Common myeloid progenitor, CD34-positive (primary cell): Measurements from ENCODE around the gene DPH6.

Experiments used
- CTCF ChIA-PET: fragments of 350-600 bp; sonication (Branson Sonifier 250); formaldehyde crosslinking; loops from one replicate; lab custom pipeline; 2021; ENCODE audit warnings: antibody characterized with exemption; lab: Charles Lee
- POLR2A ChIA-PET: fragments of 350-600 bp; sonication (Branson Sonifier 250); formaldehyde crosslinking; loops from one replicate; lab custom pipeline; 2021; ENCODE audit warnings: antibody characterized with exemption; lab: Charles Lee
- DNase-seq, 3 donors: peaks; one replicate each; pipeline versions ENCODE4 v3.0.0 to v3.0.0-alpha.2; 2013
- H3K27ac ChIP-seq, 2 experiments: 1 replicate in 1 of 2; 2 replicates in 1 of 2; pipeline ENCODE4 v1.7.0; 2013; ENCODE audit warnings: inconsistent platforms in 2 of 2, low read length in 2 of 2, mild to moderate bottlenecking in 2 of 2, low read depth in 1 of 2, moderate library complexity in 1 of 2; ENCODE audit not compliant: severe bottlenecking in 2 of 2, insufficient read depth in 1 of 2, poor library complexity in 1 of 2
- H3K27me3 ChIP-seq, 5 experiments: replicated peaks in 2 of 5; 1 replicate in 3 of 5; 2 replicates in 2 of 5; pipeline versions ENCODE4 v1.6.1 to v1.7.0; 2013; ENCODE audit warnings: low read length in 4 of 5, mild to moderate bottlenecking in 2 of 5, moderate library complexity in 2 of 5, inconsistent platforms in 1 of 5; ENCODE audit not compliant: insufficient read depth in 5 of 5, control insufficient read depth in 4 of 5
- H3K36me3 ChIP-seq, 4 experiments: 1 replicate in 2 of 4; 2 replicates in 2 of 4; pipeline versions ENCODE4 v1.6.1 to v1.7.0; 2013; ENCODE audit warnings: low read length in 3 of 4, control low read depth in 1 of 4, mild to moderate bottlenecking in 1 of 4; ENCODE audit not compliant: control insufficient read depth in 4 of 4, insufficient read depth in 4 of 4
- H3K4me1 ChIP-seq, 4 experiments: 1 replicate in 3 of 4; 2 replicates in 1 of 4; pipeline versions ENCODE4 v1.6.1 to v1.7.1; 2013; ENCODE audit warnings: low read length in 3 of 4, mild to moderate bottlenecking in 3 of 4, control low read depth in 1 of 4, inconsistent platforms in 1 of 4, moderate library complexity in 1 of 4; ENCODE audit not compliant: control insufficient read depth in 4 of 4, insufficient read depth in 4 of 4; ENCODE audit errors: control extremely low read depth in 1 of 4
- H3K4me3 ChIP-seq, 7 experiments: 1 replicate in 4 of 7; 2 replicates in 3 of 7; pipeline versions ENCODE4 v1.5.1 to v1.7.0; 2013; ENCODE audit warnings: mild to moderate bottlenecking in 7 of 7, low read length in 6 of 7, moderate library complexity in 6 of 7, inconsistent platforms in 2 of 7, low read depth in 2 of 7, control low read depth in 1 of 7; ENCODE audit not compliant: insufficient read depth in 4 of 7, control insufficient read depth in 1 of 7; ENCODE audit errors: extremely low read depth in 1 of 7
- H3K9me3 ChIP-seq, 5 experiments: 1 replicate in 4 of 5; 2 replicates in 1 of 5; pipeline versions ENCODE4 v1.6.1 to v1.7.1; 2013; ENCODE audit warnings: low read length in 4 of 5, mild to moderate bottlenecking in 2 of 5, inconsistent platforms in 1 of 5, low read depth in 1 of 5, moderate library complexity in 1 of 5; ENCODE audit not compliant: control insufficient read depth in 4 of 5, insufficient read depth in 2 of 5; ENCODE audit errors: control extremely low read depth in 1 of 5
- WGBS: methylation state at CpG from one replicate; pipeline ENCODE4 v1.1.5; 2013; ENCODE audit not compliant: insufficient coverage; 5-methylcytosine and 5-hydroxymethylcytosine counted together

Gene DPH6

DNA sequence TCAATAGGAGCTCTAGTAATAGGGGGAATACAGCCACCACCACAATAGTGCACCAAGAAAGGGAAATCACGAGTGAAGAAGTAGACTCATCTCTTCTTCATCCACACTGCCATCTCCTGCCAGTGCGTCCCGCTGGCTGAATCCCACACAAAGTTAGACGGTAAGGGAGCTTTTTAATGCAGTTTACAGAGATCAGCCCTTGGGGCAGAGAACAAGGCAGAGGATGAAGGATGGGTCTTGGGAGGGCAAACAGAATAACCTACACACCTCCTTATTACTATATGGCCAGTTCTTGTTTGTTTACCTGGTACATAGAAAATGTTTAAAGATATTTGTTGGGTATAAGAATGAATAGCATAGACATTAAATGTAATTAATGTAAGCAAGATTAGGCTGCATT is 11.0 kb upstream of the DPH6 start:
- Histone ChIP-seq H3K9me3 (no peaks in the 10 kb centered on the region), H3K4me1 (no peaks in the 10 kb centered on the region), H3K27ac (no peak overlapping the region), H3K4me3 (no peak overlapping the region), H3K36me3 (no peaks in the 10 kb centered on the region), H3K27me3 (no peaks in the 10 kb centered on the region)
- 100% methylated on average over 3 of the region's 4 CpGs for WGBS
- ChIA-PET POLR2A (no interaction called here), CTCF (no interaction called here)
- DNase-seq = no peak

DNA sequence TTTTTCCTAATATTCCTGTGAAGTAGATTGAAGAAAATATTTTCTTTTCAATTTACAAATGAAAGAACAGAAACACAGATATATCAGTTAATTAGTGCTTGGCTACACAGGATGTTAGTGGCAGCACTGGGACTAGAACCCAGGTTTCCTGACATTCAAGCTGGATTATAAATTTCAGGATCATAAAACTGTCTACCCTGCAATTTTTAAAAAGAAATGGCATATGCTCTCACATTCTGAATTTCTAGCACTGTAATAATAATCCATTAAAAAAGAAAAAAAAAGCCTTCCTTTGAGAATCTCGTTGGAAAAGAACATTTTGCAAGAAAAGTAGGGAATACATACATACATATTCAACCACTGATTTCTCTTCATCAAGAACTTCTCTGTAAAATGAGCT is 9.3 kb upstream of the DPH6 start:
- CTCF ChIA-PET = no interaction called here
- no peak overlapping the region for H3K27ac ChIP-seq
- POLR2A ChIA-PET = no interaction called here
- no peaks in the 10 kb centered on the region for H3K36me3 ChIP-seq
- no peaks in the 10 kb centered on the region for H3K4me1 ChIP-seq
- H3K4me3 ChIP-seq = no peak overlapping the region
- DNase-seq = no peak
- WGBS = no CpG with 5 or more reads among the region's 1 CpG
- H3K27me3 ChIP-seq = no peaks in the 10 kb centered on the region
- H3K9me3 ChIP-seq = no peaks in the 10 kb centered on the region

DNA sequence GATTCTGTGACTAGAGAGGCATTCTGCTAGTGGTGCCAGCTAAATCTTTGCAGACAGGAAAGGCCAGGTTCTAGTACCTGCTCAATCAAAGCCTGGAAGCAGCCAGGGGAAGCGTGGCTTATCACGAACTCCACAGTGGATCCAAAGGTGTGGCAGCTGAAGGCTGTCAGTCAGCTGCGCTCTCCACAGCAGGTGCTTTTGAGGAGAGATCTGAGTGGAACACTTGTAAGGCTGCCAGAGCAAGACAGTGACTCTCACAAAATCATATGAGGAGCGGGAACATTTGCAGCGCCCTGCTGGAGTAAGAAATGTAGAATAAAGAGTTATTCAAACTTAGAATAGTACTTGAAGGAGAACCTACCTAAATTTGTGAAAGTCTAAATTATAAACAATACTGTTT is 5.0 kb upstream of the DPH6 start:
- H3K4me1 ChIP-seq = peaks cover 0 to 9% (median 6%) of the 10 kb centered on the region in 4 experiments
- DNase-seq = no peak
- H3K9me3 ChIP-seq = no peaks in the 10 kb centered on the region
- ChIA-PET POLR2A (interaction anchor here (0.5 kb wide), 1 partner anchor 38 kb away, joined by 4 read pairs; no protein-coding TSS in a partner anchor), CTCF (no interaction called here)
- H3K27me3 ChIP-seq = no peaks in the 10 kb centered on the region
- H3K27ac ChIP-seq = no peak overlapping the region
- WGBS = 95% methylated on average over 3 of the region's 5 CpGs
- peaks cover 0 to 2% (median 0%) of the 10 kb centered on the region in 4 experiments for H3K36me3 ChIP-seq
- H3K4me3 ChIP-seq = no peak overlapping the region

DNA sequence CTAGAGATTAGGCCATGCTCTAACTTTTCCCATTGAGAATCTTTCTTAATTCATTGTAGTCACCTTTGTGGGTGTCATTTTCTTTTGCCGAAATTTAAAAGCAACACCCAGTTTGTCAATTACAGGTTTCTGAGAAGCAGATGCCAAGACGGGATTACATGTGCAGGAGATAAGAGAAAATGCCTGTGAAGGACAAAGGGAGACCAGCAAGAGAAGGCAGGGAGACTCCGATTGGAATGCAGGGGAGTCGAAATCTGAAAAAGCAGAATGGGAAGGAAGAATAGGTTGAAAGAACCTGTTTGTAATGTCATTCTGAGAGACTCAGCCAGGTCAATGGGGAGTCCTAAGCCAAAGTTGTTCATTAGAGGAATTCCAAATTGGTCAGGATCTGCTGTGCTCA is 3.6 kb upstream of the DPH6 start:
- Histone ChIP-seq H3K27me3 (no peaks in the 10 kb centered on the region), H3K4me1 (peaks cover 3 to 18% (median 15%) of the 10 kb centered on the region in 4 experiments), H3K36me3 (peaks cover 0 to 2% (median 0%) of the 10 kb centered on the region in 4 experiments), H3K27ac (no peak overlapping the region), H3K9me3 (no peaks in the 10 kb centered on the region), H3K4me3 (no peak overlapping the region)
- no peak for DNase-seq
- POLR2A ChIA-PET = no interaction called here
- CTCF ChIA-PET = no interaction called here
- WGBS = 100% methylated on average over 4 of the region's 4 CpGs

DNA sequence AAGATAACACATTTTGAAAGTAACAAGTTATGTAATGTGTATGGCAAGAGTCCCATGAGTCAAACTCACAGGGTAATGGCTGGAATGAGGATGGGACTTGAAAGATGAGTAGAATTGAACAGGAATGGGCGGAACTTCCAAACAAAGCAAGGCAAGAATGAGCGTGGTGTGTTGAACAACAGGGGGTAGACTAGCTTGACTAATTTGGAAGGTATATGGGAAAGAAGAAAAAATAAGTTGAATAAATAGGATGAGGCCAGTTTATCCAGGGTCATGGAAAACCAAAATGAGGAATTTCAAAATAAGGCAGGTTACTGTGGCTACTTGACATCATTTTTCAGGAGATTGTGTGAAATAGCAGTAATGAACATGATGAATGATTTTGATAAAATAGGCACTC is 2.5 kb upstream of the DPH6 start:
- Histone ChIP-seq H3K4me1 (peaks cover 3 to 20% (median 16%) of the 10 kb centered on the region in 4 experiments), H3K4me3 (no peak overlapping the region), H3K27me3 (no peaks in the 10 kb centered on the region), H3K9me3 (no peaks in the 10 kb centered on the region), H3K36me3 (peaks cover 0 to 2% (median 0%) of the 10 kb centered on the region in 4 experiments), H3K27ac (no peak overlapping the region)
- ChIA-PET CTCF (no interaction called here), POLR2A (no interaction called here)
- no peak for DNase-seq
- WGBS = 87% methylated on average over 2 of the region's 2 CpGs

DNA sequence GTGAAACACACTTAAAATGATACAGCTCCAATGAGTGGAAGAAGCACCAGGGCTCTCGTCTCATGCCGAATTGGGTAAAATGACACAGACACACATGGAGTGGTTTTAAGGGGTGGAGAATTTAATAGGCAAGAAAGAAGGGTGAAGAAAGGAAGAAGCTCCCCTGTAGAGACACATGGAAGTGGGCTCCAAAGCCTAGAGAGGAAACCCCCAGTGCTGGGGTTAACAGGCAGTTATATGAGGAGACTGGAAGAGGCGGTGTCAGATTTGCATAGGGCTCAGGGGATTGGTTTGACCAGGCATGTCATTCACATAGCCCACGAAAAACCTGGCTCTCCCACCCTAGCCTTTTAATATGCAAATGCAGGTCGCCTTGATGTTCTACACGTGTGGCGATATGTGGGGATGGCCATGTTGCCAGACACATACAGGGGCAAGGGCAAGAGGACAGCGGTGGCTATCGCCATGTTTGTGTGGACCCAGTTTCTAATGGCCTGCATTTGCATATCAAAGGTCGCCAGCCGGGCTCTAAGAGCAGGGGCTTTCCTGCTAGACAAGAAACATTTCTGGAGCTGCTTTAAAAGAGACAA is 1.9 kb upstream of the DPH6 start:
- ChIA-PET CTCF (interaction anchor here (0.6 kb wide), 1 partner anchor 25 kb away, joined by 3 read pairs; no protein-coding TSS in a partner anchor), POLR2A (no interaction called here)
- 98% methylated on average over 11 of the region's 11 CpGs for WGBS
- Histone ChIP-seq H3K27me3 (no peaks in the 10 kb centered on the region), H3K27ac (no peak overlapping the region), H3K36me3 (peaks cover 0 to 2% (median 0%) of the 10 kb centered on the region in 4 experiments), H3K9me3 (no peaks in the 10 kb centered on the region), H3K4me1 (peaks cover 3 to 20% (median 16%) of the 10 kb centered on the region in 4 experiments), H3K4me3 (no peak overlapping the region)
- DNase-seq = no peak

- Histone ChIP-seq H3K27ac (peak overlapping the region; percentile 99), H3K4me3 (peak overlapping the region; percentile 61 to 92 (median 77)), H3K36me3 (peaks cover 0 to 2% (median under 1%) of the 10 kb centered on the region in 4 experiments), H3K27me3 (no peaks in the 10 kb centered on the region), H3K9me3 (no peaks in the 10 kb centered on the region), H3K4me1 (peaks cover 3 to 20% (median 16%) of the 10 kb centered on the region in 4 experiments)
- POLR2A ChIA-PET = interaction anchor here (0.7 kb wide), 1 partner anchor 559 kb away, joined by 3 read pairs; the partner anchor contains the start of gene ZNF770
- CTCF ChIA-PET = no interaction called here
- WGBS = 71% methylated on average over 14 of the region's 14 CpGs
- DNase-seq = no peak
Measured at GRCh38 chr15:35546511-35547381, 781 bp upstream of the DPH6 start.
